Endometrium (tissue), 2 donors: Measurements from ENCODE around the gene RASL12.
"Not testable (repeated sequence)": the region's sequence is repeated elsewhere in the genome, so short reads cannot be mapped to it uniquely, and the experiment has no call there.

Experiments
- FAIRE-seq: peaks from 2 replicates; lab custom pipeline; 2012; peaks lifted over from hg19 to GRCh38; lab: Jason Lieb, UNC
- donor health status: control.
- donor health status: control.

RASL12 gene

DNA sequence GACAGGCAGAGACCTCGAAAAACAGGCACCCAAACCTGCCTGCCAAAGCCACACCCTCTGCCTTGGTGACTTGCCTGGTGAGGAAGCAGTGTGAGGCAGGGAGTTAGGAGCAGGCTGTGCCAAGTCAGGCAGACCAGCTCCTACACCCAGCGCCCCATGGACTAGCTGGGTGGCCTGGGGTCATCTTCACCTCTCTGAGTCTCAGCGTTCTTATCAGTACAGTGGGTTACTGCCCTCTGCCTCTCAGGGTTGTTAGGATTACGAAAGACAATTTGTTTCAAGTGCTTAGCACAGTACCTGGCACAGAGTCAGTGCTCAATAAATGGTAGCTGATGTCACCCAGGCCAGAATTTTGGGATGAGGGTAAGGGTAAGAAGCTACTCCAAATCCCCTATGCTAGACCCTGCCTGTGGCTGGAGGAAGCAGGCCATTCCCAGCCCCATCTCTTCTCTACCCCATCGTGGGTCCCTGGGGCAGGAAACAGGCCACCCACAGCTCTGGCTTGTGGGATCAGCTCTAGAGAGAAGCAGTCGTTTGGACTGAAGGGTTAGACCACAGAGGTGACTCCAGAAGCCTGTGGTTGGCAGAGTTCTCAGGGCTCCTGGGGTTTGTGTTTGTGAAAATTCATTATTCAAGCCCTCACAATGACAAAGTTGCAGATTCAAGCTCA, 12.5 kb downstream of the RASL12 start:
- FAIRE-seq, result no peak

DNA sequence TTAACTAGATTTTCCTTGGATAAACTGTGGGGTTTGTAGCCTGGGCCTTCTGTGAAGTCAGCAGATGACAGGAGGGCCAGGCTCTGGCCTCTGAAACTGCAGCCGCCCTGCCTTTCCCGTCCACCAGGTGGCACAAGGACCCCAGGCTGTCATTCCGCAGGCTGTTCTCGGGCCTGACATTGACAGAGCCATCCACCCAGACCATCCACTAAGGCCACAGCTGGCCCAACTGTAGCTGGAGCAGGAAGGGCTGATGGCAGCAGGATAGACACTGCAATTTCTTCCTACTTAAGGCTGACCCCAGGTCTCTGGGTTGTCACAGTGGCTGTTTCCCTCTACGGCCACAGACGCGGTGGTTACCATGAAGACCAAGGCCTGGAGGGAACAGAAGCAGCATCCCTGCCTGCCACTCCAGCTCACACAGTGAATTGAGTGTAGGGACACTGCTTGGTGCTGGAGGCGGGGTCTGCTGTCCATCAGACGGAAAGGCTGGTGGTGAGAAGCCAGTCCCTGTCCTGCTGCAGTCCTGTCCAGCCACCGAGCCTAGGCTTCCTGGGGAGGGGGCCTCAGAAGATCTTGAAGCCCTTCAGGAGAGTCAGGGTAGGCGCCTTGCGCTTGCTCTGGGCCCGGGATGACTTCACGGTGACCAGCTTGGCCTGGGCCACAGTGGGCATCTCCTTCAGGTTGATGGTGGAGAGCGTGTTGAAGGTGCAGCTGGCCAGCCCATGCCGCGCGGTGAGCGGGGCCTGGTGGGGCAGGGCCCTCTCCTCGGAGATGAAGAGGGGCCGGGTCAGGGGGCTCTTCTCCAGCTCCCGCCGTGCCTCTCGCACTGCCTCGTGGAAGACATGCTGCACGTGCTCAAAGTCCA, 13.2 kb downstream of the RASL12 start:
- FAIRE-seq, result no peak

DNA sequence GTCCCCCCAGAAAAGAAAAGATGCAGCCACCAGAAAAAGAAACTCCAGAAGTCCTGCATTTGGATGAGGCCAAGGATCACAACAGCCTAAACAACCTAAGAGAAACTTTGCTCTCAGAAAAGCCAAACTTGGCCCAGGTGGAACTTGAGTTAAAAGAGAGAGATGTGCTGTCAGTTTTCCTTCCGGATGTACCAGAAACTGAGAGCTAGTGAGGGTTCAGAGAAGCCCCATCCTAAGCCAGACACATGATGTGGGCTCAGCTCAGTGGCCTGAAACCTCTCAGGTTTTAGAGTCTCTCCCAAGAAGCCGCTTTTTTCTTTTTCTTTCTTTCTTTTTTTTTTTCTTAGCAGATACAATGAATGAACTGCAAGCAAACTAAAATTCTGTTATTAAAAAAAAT, 14.8 kb downstream of the RASL12 start:
- FAIRE-seq, result no peak

DNA sequence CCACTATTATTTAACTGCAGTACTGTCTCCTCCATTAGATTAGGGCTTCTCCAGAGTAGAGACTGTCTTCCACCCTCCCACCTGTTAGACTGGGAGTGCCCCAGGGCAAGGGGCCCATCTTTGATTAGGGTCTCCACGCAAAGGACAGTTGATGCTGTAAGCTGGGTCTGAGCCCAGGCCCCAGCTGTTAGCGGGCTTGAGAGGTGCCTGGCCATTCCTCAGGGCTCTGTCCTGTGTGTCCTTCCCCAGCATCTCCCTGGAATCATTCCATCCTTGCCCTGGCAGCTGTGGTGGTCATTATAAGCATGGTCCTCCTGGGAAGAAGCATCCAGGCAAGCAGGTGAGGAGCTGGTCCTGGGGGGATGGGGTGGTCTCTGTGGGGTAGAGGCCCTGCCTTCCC, 16.5 kb downstream of the RASL12 start:
- FAIRE-seq, result no peak

DNA sequence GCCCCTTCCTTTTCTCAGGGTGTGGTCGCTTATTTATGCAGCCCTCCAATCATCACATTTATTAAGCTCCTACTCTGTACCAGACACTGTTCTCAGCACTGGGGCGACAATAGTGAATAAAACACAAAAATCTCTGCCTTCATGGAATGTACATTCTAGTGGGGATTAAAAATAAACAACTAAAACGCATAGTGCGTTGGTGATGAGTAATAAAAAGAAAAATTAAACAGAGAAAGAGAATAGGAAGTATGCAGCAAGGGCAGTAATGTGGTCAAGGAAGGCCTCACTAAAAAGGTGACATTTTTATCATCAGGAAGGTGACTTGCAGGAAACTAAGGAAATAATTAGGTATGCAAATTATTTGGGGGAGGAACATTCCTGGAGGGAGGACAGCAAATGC, 17.5 kb downstream of the RASL12 start:
- FAIRE-seq, result no peak

DNA sequence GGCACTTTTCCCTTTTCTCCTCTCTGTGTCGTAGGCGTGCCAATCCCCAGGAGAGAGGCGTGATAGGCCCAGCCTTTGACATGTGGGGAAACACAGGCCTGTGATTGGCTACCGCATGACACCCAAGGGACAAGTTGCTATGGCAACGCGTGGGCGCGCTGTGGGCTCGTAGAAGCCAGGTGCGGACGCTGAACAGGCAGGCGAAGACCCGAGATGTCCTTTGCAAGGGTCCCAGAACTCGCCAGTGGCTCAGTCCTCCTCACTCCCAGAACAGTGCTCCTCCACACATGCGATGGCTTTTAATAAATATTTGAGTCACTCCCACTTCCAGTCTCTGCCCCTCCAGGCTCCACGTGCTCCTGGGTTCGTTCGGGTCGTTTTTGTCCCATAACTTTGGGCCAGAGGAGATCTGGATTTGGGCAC, 18.4 kb downstream of the RASL12 start:
- no peak for FAIRE-seq

DNA sequence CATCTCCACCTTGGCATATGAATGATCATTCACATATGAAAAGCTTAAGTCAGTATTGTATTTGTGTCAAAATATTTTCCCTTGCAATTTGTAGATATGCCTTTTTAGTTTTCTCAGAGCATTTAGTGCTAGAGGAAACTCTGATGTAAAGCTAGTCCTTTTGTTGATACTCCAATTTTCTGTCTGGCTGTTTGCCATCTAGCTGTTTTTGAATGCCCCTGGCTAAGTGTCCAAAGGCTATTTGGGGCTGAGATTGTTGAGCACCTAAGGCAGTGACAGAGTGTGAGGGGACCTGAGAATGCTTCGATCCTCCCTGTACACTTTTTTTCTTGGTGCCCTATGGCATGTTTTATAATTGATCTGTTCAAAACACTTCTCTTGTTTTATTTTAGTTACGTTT, 19.6 kb downstream of the RASL12 start:
- FAIRE-seq, result no peak

DNA sequence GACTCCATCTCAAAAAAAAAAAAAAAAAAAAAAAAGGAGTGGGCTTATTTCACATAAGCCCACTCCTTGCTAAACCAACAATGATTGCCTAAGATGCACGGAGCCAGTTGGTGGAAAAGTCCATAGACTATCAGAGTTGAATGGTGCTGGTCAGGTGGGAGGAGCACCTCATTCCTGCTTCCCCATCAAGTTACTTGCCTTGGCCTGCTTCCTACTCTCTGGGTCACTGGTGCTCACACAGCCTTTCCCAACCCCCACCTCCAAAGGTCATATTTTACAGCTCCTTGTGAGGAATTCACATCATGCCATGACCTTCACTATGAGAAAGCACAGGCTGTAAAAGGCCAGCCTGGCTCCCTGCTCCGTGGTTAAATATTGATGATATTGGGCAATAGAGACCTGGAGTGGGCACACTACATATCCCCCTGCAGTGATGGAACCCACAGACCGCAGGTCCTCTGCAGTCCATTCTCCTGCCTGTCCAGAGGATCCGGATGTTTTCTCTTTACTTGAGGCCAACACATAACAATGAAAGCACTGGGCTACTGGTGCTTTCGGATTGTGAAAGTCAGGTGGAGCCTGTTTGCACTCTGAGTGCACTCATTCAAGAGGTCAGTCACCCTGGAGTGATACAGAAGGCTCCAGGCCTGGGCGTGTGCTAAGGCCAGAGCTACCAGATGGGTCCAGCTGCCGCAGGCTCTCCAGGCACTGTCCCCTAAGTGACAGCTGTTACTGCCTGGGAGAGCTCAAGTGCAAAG, 22.9 kb downstream of the RASL12 start, which contains the start of gene SLC51B:
Gene SLC51B (plus strand): TSS at position 664 of the 758 bp plus-strand sequence. CDS start 4,618 bp downstream, outside the sequence.
- FAIRE-seq, result no peak

DNA sequence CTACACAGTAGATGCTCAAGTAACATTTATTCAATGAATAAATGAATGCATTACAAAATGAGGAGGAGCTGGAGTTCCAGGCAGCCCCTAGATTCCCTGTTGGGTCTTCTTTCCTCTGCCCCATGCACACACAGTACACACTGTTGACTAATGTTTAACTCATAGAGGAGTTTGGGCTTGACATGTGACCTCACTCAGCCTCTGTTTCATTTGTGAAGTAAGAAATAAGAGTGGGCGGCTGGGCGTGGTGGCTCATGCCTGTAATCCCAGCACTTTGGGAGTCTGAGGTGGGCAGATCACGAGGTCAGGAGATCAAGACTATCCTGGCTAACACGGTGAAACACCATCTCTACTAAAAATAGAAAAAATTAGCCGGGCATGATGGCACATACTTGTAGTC, 23.6 kb downstream of the RASL12 start:
- FAIRE-seq, result not testable (repeated sequence)

DNA sequence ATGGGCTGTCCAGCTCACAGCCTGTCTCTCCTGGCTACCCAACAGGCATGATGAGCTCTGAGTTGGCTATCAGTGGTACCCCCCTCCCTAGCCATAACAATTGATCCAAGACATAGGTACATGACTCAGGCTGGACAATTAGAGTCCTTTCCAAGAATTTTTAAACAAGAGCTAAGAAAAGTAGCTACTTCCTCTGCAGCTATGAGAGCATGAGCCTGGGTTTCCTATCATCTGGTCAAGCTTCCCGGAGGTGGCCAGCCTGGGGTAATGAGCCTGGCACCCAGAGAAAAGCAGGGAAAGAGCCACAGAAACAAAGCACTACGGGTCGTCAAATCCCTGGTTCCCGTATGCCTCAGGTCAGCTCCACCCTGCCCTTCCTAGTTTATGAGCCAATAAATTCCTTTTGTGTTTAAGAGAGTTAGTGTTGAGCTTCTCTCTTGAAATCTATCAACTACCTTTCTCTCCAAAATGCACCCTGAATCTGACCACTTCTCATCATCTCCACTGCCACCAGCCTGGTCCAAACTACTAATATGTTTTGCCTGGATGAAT, 24.9 kb downstream of the RASL12 start:
- FAIRE-seq, result no peak

DNA sequence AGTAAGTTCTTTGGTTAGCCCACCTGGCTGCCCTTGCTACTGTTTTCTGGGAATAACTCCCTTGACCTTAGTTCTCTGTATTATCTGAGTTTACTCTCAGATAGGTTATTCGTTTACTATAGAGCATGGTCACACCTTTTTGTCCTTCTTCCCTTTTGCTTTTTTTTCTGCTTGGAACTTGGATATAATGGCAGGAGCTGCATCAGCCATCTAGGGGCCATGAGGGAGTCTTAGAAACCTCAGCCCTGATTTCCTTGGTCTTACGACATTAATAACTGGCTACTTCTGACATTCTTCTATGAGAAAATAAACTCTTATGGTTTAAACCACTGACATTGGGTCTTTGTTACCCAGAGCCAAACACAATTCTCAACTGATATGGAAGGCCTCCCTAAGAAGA, 26.0 kb downstream of the RASL12 start:
- no peak for FAIRE-seq

DNA sequence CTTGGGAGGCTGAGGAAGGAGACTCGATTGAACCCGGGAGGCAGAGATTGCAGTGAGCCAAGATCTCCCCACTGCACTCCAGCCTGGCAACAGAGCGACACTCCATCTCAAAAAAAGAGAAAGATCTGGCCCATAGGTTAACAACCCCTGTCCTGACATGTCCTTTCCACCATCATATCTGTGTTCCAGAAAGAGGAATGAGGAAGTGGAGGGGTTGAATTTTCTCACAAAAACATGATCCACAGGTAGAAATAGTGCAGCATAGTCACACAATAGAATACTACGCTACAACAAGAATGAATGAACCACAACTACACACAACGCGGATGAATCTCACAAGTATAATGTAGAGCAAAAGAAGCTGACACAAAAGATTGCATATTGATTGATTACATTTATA, 27.3 kb downstream of the RASL12 start:
- FAIRE-seq, result no peak

DNA sequence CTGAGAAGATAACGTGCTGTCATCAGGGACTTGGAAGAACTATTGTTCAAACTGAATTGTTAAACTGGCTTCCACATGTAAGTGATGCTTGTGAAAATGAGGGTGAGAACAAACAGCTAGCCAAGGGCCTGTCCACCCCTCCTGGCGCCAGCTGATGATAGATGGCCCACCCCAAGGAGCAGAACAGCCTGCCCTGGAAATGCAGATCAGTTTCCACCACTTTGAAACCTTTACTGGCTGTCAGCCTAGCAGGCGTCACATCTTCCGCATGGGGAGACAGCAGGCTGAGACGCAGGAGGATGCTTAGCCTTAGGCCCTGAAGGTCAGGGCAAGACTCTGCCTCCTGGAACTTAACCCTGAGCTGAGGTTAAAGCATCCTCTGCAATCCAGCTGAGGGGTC, 29.0 kb downstream of the RASL12 start:
- FAIRE-seq, result no peak

DNA sequence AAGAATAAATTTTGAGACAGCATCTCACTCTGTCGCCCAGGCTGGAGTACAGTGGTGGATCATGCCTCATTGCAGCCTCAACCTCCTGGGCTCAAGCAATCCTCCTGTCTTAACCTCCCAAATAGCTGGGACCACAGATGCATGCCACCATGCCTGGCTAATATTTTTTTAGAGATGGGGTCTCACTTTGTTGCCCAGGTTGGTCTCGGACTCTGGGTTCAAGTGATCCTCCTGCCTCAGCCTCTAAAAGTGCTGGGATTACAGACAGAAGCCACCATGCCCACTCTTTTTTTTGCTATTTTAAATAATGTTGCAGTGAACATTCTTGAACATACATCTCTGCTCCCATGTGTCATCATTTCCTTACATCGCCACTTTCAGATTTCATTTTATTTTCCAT, 29.4 kb downstream of the RASL12 start:
- no peak for FAIRE-seq

DNA sequence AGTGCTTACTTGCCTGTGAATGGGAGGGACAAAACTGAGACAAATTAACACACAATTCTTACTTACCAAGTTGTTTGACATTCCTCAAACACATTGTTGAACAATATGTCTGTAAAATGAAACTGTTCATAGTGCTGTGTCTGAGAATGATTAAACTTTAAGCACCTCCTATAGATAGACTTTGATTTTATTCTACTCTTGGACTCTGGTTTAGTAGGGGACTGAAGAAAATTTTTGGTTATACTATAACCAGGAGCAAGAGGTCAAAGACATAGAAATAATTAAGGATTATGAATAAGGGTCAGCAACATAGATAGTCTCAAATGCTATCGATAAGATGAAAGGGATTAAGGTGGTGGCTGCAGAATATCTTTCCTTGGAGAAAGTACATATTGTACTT, 30.5 kb downstream of the RASL12 start:
- no peak for FAIRE-seq

DNA sequence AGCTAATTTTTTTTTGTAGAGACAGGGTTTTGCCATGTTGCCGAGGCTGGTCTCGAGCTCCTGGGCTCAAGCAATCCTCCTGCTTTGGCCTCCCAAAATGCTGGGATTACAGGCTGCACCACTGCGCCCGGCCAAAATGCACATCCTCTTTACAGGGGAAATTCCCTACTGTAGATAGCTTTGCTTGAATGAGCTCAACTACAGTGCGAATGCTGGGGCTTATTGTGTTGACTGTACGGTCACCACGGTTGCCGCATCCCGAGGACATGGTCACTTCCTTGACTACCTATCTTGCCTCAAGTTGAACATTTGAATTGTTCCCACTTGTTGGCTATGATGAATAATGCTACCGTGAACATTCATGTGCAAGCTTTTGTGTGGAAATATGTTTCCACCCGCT, 33.1 kb downstream of the RASL12 start:
- no peak for FAIRE-seq

DNA sequence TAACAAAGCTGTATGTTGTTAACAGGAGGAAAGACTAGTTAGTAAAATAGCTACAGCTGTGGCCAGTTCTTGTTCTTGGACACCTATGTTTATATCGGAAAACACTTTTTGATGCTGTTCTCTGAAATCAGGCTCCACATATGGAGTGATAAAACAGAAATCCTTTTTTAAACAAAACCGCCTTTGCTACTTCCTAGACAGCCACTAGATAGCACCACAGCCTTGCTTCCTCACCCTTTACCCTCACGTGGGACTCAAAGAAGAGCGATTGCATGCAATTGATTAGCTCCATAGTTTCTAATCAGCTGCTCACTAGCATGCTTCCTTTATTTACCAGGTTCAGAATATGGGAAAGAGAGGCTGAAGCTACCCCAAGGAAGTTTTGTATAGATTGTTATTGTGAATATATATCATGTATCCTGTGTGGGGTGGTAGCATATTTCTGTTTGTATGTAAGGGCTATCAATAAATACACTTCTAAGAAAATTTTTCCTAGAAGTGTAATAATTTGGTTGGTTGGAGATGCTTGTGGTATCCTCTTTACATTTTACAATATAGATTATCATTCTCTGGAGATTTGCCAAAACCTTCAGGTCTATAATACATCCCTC, 34.0 kb downstream of the RASL12 start:
- FAIRE-seq, result no peak

DNA sequence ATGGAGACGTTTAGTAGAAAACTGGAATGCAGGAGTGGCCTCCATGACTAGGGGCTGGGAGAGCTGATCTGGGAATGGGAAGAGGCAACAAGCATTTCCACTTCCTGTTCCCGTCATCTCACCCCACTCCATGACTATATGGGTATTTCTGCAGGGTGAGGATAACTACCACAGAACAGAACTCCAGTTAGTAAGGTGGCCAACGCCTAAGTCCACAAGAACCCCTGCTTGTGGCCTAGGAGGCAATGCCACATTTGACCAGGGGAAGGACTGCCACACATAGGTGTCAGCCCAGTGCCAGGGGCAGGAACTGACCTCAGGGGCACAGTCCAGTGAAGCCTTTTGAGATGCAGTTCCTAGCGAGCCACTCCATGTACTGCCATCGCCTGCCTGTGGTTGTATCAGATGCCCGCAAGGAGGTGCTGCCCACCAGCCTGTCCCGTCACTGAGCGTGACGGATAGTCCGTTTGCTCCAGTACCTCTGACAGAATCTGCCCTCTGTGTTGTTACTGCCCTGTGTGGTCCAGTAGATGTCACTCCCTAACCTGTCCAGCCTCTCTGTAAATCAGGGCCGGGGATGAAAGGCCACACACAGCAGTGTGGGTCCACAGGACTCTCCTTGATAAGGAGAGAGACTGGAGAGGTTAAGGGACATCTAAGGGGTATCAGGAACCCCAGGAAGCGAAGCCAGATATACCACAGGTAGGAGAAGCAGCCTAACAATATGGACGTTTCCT, 34.8 kb downstream of the RASL12 start:
- FAIRE-seq, result no peak

DNA sequence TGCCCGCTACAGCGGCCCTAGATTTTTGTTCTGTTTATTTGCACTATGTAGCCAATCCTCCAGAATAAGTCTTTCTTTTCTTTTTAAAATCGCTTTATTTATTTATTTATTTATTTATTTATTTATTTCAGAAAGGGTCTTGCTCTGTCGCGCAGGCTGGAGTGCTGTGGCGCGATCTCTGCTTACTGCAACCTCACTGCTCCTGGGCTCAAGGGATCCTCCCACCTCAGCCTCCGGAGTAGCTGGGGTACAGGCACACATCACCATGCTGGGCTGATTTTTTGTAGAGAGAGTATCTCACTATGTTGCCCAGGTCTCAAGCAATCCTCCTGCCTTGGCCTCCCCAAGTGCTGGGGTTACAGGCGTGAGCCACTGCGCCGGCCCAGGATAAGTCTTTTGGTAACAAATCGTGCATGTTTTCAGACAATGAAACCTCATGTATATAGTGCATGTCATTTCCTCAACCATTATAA, 38.0 kb downstream of the RASL12 start:
- FAIRE-seq, result no peak

DNA sequence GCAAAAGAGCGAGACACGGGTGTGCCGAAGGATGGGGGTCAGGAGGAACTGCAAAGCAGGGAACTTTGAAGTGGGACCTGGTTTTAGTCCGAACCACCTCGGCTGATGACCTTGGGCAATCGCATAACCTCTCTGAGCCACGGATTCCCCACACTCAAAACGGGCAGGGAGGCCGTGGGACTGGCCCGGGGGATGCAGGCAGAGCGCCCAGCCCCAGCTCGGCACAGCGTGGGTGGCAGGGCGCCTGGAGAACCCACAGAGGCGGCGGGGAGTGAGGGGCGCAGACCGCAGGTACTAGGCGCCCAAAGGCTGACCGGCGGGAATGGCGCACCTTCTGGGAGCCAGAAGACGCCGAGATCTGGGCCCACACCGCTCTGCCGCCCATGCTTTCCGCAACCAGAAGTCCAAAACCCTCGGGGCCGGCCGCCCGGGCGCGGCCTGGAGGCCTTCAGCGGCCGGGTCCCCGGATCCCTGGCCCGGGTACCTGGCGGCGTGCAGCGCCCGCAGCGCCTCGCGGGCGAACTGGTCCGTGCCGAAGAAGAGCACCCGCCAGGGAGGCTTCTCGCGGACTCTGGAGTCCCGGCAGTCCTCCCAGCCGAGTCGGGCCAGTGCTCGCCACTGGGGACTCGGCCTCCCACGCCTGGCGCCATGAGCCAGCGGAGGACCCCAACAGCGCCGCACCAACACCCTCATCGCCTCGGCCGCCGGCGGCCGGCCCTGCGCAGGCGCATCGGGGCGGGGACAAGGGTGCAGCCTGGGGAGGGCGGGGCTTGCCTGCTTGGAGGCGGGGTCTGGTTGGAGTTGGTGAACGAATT, 38.7 kb downstream of the RASL12 start, which contains the start of gene MTFMT:
Gene MTFMT (minus strand): TSS at position 719 of the 815 bp plus-strand sequence. CDS start 26 bp downstream, at position 693.
- no peak for FAIRE-seq
